Endothelial cell of umbilical vein (primary cell): Measurements from ENCODE around the gene SLC38A11.

ENCODE experiments used
- EZH2 ChIP-seq: IDR thresholded peaks from 2 replicates; pipeline ENCODE4 v1.6.1; 2012; ENCODE audit warnings: borderline replicate concordance, low read depth, mild to moderate bottlenecking, moderate library complexity, low read length, inconsistent platforms; ENCODE audit not compliant: severe bottlenecking
- POLR2A ChIP-seq: IDR thresholded peaks from 2 replicates; pipeline ENCODE4 v1.6.1; 2012; ENCODE audit warnings: low read depth, mild to moderate bottlenecking, control low read depth, low read length
- POLR2AphosphoS5 ChIP-seq: IDR thresholded peaks from 2 replicates; pipeline ENCODE4 v1.6.1; 2012; ENCODE audit warnings: low read depth, mild to moderate bottlenecking, control low read depth, low read length, moderate library complexity; ENCODE audit not compliant: insufficient read depth
- TF ChIP-seq, protein P1 (sequence below), 2 donors: IDR thresholded peaks; 1 replicate in 1 of 2; 2 replicates in 1 of 2; pipeline ENCODE4 v1.5.1; 2011; ENCODE audit warnings: low read length in 2 of 2, mild to moderate bottlenecking in 2 of 2, moderate library complexity in 2 of 2, control low read depth in 1 of 2, inconsistent platforms in 1 of 2, low read depth in 1 of 2; ENCODE audit not compliant: insufficient read depth in 1 of 2; ENCODE audit errors: extremely low read depth in 1 of 2

DNA sequence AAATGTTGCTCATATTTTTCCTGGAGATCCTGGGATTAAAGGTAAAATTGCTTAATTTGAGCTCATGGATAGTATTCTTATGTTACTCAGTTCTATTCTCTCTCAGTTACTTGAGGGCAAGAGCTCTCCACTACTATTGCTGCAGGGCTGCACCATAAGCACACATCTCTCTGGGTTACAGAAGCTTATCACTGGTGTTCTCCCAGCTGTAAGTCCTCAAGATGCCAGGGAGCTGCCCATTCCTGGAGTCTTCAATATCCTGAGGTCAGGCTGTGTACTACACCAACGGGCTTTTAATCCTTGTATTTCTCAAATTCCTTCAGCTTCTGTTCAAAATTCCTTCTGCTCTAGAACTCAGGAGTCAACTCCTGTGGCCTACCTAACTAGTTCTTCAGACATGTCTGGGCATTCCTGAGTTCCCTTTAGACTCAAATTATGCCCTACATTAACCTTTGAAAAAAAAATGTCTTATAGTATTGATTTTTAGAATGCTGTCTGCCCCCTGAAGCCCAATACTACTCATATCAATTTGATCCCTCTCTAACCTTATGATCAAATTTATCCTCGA lies 96.0 kb downstream of the SLC38A11 start:
- TF ChIP-seq POLR2AphosphoS5 (no peak), POLR2A (no peak), EZH2 (no peak)
- TF ChIP-seq, protein P1, sequence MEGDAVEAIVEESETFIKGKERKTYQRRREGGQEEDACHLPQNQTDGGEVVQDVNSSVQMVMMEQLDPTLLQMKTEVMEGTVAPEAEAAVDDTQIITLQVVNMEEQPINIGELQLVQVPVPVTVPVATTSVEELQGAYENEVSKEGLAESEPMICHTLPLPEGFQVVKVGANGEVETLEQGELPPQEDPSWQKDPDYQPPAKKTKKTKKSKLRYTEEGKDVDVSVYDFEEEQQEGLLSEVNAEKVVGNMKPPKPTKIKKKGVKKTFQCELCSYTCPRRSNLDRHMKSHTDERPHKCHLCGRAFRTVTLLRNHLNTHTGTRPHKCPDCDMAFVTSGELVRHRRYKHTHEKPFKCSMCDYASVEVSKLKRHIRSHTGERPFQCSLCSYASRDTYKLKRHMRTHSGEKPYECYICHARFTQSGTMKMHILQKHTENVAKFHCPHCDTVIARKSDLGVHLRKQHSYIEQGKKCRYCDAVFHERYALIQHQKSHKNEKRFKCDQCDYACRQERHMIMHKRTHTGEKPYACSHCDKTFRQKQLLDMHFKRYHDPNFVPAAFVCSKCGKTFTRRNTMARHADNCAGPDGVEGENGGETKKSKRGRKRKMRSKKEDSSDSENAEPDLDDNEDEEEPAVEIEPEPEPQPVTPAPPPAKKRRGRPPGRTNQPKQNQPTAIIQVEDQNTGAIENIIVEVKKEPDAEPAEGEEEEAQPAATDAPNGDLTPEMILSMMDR (IDR thresholded peaks at IDR 0.05; ENCODE audit: extremely low read depth in 1 of 2, insufficient read depth in 1 of 2, low read depth in 1 of 2, low read length in 2 of 2) = no peak
